ENCODE measurements around the gene ARL6IP6.
A peak's percentile ranks its signal among the peaks of the same experiment; 100 is the strongest.

Gene ARL6IP6

DNA sequence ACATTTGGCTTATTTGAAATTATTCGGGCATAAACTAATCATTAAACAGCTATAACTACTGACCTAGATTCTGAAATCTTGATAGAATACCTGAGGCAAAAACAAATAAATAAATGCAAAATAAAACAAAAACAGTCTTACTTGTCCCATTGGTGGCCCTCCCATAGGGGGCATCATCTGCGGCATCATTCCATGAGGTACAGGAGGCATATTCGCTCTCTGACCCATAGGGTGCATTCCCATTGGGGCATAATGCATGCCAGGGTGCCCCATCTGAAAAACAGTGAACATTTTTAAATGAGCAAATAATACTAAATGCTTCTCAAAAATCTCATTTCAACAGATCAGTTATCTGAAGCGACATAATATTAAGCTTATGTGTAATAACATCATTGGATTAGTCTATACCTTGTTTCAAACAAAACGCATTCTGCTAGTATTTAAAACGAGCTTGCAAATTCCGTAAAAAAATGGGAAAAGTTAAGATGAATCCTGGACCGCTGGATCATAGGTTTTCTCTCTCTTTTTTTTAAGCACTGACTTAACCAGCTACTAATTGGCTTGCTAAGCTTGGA lies 2.5 kb upstream of the ARL6IP6 start:
- Histone ChIP-seq H3K4ac (ENCODE audit: low read depth in 1 of 2, low read length in 2 of 2) (no peak overlapping the region), H3K23ac (ENCODE audit: low read length in 2 of 2) (no peak overlapping the region), H3K9me3 (ENCODE audit: control insufficient read depth, low read length) (no peaks in the 10 kb centered on the region), H2BK5ac (ENCODE audit: low read depth, low read length, poor library complexity, severe bottlenecking) (no peak overlapping the region), H4K8ac (ENCODE audit: low read length) (no peak overlapping the region), H2BK120ac (ENCODE audit: low read depth, low read length) (no peak overlapping the region), H3K4me3 (ENCODE audit: insufficient read depth in 1 of 2, low read depth in 1 of 2, low read length in 2 of 2) (peak overlapping the region in 1 of 2 experiments; percentile 93), H3K14ac (ENCODE audit: low read length in 2 of 2) (no peak overlapping the region), H3K27me3 (ENCODE audit: control insufficient read depth in 1 of 2, insufficient read depth in 1 of 2, low read length in 2 of 2) (no peaks in the 10 kb centered on the region), H2AK5ac (ENCODE audit: low read length, severe bottlenecking) (no peak overlapping the region), H3K4me2 (ENCODE audit: low read length, poor library complexity, severe bottlenecking) (peak overlapping the region; percentile 61), H4K91ac (ENCODE audit: low read length) (no peak overlapping the region), H3K27ac (ENCODE audit: low read length, poor library complexity, severe bottlenecking) (no peak overlapping the region), H3K4me1 (ENCODE audit: control insufficient read depth, insufficient read depth, low read depth, low read length) (peaks cover 1% of the 10 kb centered on the region), H3K18ac (ENCODE audit: low read depth in 1 of 2, low read length in 2 of 2) (no peak overlapping the region), H2BK15ac (ENCODE audit: low read depth, poor library complexity, severe bottlenecking) (no peak overlapping the region), H3K9ac (ENCODE audit: low read length) (peak overlapping the region; percentile 99), H2BK12ac (ENCODE audit: low read length in 2 of 2) (no peak overlapping the region), H3K36me3 (ENCODE audit: control insufficient read depth in 1 of 2, insufficient read depth in 2 of 2, low read depth in 1 of 2, low read length in 2 of 2) (peaks cover 3 to 44% of the 10 kb centered on the region in 2 experiments), H2AFZ (ENCODE audit: low read depth, low read length) (no peak overlapping the region), H3K79me1 (replicated peaks; ENCODE audit: low read length, poor library complexity, severe bottlenecking) (peaks cover 4% of the 10 kb centered on the region)
- WGBS: 10% methylated on average over 6 of the region's 8 CpGs
- DNase-seq: peak; percentile 54

DNA sequence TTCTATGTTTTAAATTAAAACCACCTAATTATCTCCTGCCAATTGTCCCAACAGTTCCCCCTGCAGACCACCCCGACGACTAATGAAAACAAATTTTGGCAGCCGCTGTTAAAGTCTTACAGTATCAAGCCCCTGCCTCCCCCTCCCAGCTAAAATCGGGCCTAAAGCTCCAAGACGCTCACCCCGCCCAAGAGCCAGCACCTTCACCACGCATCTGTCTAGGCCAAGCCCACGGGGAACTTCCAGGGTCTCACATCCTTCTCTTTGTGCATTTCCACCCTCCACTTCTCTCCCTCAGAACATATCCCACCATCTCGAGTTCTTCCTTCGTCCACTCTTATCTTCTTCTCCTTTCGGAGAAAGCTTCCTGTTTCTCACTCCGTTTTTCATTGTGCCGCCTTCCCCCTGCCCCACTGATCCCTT lies 1.6 kb upstream of the ARL6IP6 start:
- H3K23ac ChIP-seq (ENCODE audit: low read length in 2 of 2): no peak overlapping the region
- H3K79me1 ChIP-seq (replicated peaks; ENCODE audit: low read length, poor library complexity, severe bottlenecking): peaks cover 4% of the 10 kb centered on the region
- no peak overlapping the region for H2AFZ ChIP-seq (ENCODE audit: low read depth, low read length)
- H2BK15ac ChIP-seq (ENCODE audit: low read depth, poor library complexity, severe bottlenecking): no peak overlapping the region
- H3K18ac ChIP-seq (ENCODE audit: low read depth in 1 of 2, low read length in 2 of 2): peak overlapping the region; percentile 7 to 83
- peak overlapping the region; percentile 79 for H4K8ac ChIP-seq (ENCODE audit: low read length)
- H3K4me3 ChIP-seq (ENCODE audit: insufficient read depth in 1 of 2, low read depth in 1 of 2, low read length in 2 of 2): peak overlapping the region; percentile 92 to 93
- no peak overlapping the region for H3K14ac ChIP-seq (ENCODE audit: low read length in 2 of 2)
- peak overlapping the region; percentile 67 for H2BK120ac ChIP-seq (ENCODE audit: low read depth, low read length)
- peak overlapping the region; percentile 17 for H2AK5ac ChIP-seq (ENCODE audit: low read length, severe bottlenecking)
- H4K91ac ChIP-seq (ENCODE audit: low read length): peak overlapping the region; percentile 78
- DNase-seq: no peak
- peak overlapping the region; percentile 81 for H2BK5ac ChIP-seq (ENCODE audit: low read depth, low read length, poor library complexity, severe bottlenecking)
- H3K4me1 ChIP-seq (ENCODE audit: control insufficient read depth, insufficient read depth, low read depth, low read length): peaks cover 1% of the 10 kb centered on the region
- H3K4me2 ChIP-seq (ENCODE audit: low read length, poor library complexity, severe bottlenecking): peak overlapping the region; percentile 57
- peak overlapping the region; percentile 99 for H3K9ac ChIP-seq (ENCODE audit: low read length)
- WGBS: under 1% methylated on average over 13 of the region's 13 CpGs
- peak overlapping the region; percentile 53 to 77 for H3K4ac ChIP-seq (ENCODE audit: low read depth in 1 of 2, low read length in 2 of 2)
- H2BK12ac ChIP-seq (ENCODE audit: low read length in 2 of 2): no peak overlapping the region
- no peaks in the 10 kb centered on the region for H3K9me3 ChIP-seq (ENCODE audit: control insufficient read depth, low read length)
- H3K27ac ChIP-seq (ENCODE audit: low read length, poor library complexity, severe bottlenecking): peak overlapping the region; percentile 87
- H3K27me3 ChIP-seq (ENCODE audit: control insufficient read depth in 1 of 2, insufficient read depth in 1 of 2, low read length in 2 of 2): no peaks in the 10 kb centered on the region
- H3K36me3 ChIP-seq (ENCODE audit: control insufficient read depth in 1 of 2, insufficient read depth in 2 of 2, low read depth in 1 of 2, low read length in 2 of 2): peaks cover 3 to 45% of the 10 kb centered on the region in 2 experiments

DNA sequence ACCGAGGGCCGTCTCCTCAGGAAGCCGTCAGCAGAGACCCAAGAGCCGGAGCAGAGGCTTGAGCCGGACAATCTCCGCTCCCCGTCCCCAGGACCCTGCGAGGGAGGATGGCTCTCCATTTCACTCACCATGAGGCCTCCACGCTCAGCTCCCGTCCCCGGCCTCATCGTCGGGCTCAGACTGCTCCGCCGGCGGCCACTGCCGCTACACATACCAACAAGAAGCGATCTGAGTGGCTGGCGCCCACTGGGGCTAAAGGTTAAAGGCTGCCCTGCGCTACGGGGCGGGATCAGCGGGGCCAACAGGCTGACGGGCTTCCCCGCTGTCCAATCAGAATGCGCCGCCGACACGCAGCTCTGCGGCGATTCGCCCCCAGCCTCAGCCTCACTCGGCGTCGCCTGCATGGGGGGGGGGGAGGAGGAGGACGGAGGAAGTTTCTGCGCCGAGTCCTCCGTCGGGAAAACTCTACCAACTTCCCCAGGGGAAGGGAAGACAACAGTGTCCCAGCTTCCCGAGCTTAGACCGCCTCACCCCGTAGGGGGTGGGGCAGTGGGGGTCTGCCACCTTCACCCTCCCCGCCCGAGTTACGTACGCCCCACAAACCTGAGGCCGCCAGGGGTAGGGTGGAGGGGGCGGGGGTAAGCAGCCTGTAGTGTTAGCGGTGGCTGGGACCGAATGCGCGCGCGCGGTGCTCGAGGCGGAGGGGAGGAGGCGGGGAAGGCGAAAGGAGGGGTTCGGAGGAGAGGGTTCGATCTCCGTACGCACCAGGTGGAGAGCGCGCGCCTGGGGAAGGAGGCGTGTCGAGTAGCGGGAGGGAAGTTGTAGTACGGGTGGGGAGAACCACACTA lies 968 bp upstream of the ARL6IP6 start, which contains the start of gene PRPF40A:
TSS of gene PRPF40A (minus strand) at position 234 of the 848 bp plus-strand sequence. CDS start at position 212, 22 bp downstream.
- H2BK5ac ChIP-seq (ENCODE audit: low read depth, low read length, poor library complexity, severe bottlenecking): peak within 1 kb of the TSS; percentile 98
- peak within 1 kb of the TSS in 1 of 2 experiments; percentile 96 for H3K23ac ChIP-seq (ENCODE audit: low read length in 2 of 2)
- peak within 1 kb of the TSS; percentile 73 for H3K4me2 ChIP-seq (ENCODE audit: low read length, poor library complexity, severe bottlenecking)
- no peaks in the 10 kb centered on the region for H3K27me3 ChIP-seq (ENCODE audit: control insufficient read depth in 1 of 2, insufficient read depth in 1 of 2, low read length in 2 of 2)
- H3K9ac ChIP-seq (ENCODE audit: low read length): peak within 1 kb of the TSS; percentile 99
- peak within 1 kb of the TSS; percentile 93 to 95 for H3K4me3 ChIP-seq (ENCODE audit: insufficient read depth in 1 of 2, low read depth in 1 of 2, low read length in 2 of 2)
- H2BK12ac ChIP-seq (ENCODE audit: low read length in 2 of 2): peak within 1 kb of the TSS; percentile 85 to 100
- WGBS: under 1% methylated on average over 50 of the region's 71 CpGs
- peak; percentile 98 for DNase-seq
- H3K18ac ChIP-seq (ENCODE audit: low read depth in 1 of 2, low read length in 2 of 2): peak within 1 kb of the TSS; percentile 99
- H3K14ac ChIP-seq (ENCODE audit: low read length in 2 of 2): peak within 1 kb of the TSS in 1 of 2 experiments; percentile 99
- H3K79me1 ChIP-seq (replicated peaks; ENCODE audit: low read length, poor library complexity, severe bottlenecking): peaks cover 4% of the 10 kb centered on the region
- H2BK15ac ChIP-seq (ENCODE audit: low read depth, poor library complexity, severe bottlenecking): peak within 1 kb of the TSS; percentile 96
- peak within 1 kb of the TSS; percentile 96 for H2AFZ ChIP-seq (ENCODE audit: low read depth, low read length)
- peaks cover 3 to 43% of the 10 kb centered on the region in 2 experiments for H3K36me3 ChIP-seq (ENCODE audit: control insufficient read depth in 1 of 2, insufficient read depth in 2 of 2, low read depth in 1 of 2, low read length in 2 of 2)
- H4K8ac ChIP-seq (ENCODE audit: low read length): peak within 1 kb of the TSS; percentile 99
- no peaks in the 10 kb centered on the region for H3K9me3 ChIP-seq (ENCODE audit: control insufficient read depth, low read length)
- H2BK120ac ChIP-seq (ENCODE audit: low read depth, low read length): peak within 1 kb of the TSS; percentile 96
- H3K27ac ChIP-seq (ENCODE audit: low read length, poor library complexity, severe bottlenecking): peak within 1 kb of the TSS; percentile 97
- peak within 1 kb of the TSS; percentile 77 to 100 for H3K4ac ChIP-seq (ENCODE audit: low read depth in 1 of 2, low read length in 2 of 2)
- H2AK5ac ChIP-seq (ENCODE audit: low read length, severe bottlenecking): peak within 1 kb of the TSS; percentile 17
- H3K4me1 ChIP-seq (ENCODE audit: control insufficient read depth, insufficient read depth, low read depth, low read length): peaks cover 1% of the 10 kb centered on the region
- peak within 1 kb of the TSS; percentile 96 for H4K91ac ChIP-seq (ENCODE audit: low read length)
